K562 (cell line): ENCODE results near the gene NEB. TPM values are rescaled to one million over a fixed set of nuclear protein-coding genes. Genes with fewer than 3 reads are reported as not detected.

Source experiments
- CBFB ChIP-seq: sonication (generic); formaldehyde crosslinking; IDR thresholded peaks from 2 replicates; pipeline ENCODE4 v1.4.0; 2020; ENCODE audit warnings: mild to moderate bottlenecking, missing genetic modification reagents
- GTF2F1 ChIP-seq: IDR thresholded peaks from 2 replicates; pipeline ENCODE4 v1.6.1; 2011; ENCODE audit warnings: low read depth, low read length, improper control_type of control experiment
- HDAC6 ChIP-seq: IDR thresholded peaks from 2 replicates; pipeline ENCODE4 v1.6.1; 2012; ENCODE audit warnings: low read depth, mild to moderate bottlenecking, control low read depth, inconsistent platforms, low read length, moderate library complexity
- NR4A1 ChIP-seq, 2 experiments: fragments of 250-450 bp in 1 of 2; fragments of 450-650 bp in 1 of 2; sonication (Bioruptor Pico) in 1 of 2; IDR thresholded peaks; 2 replicates each; pipeline versions ENCODE4 v1.4.0 to v1.6.1; 2016 to 2020; ENCODE audit warnings: mild to moderate bottlenecking in 2 of 2, missing compliant biosample characterization in 1 of 2, missing genetic modification characterization in 1 of 2, moderate library complexity in 1 of 2
- RAD51 ChIP-seq: fragments of 450-650 bp; IDR thresholded peaks from 2 replicates; pipeline ENCODE4 v1.7.1; 2016; ENCODE audit warnings: low read depth, mild to moderate bottlenecking, borderline replicate concordance
- TBP ChIP-seq: optimal IDR thresholded peaks from 2 replicates; pipeline ENCODE3; 2011; ENCODE audit warnings: low read depth, low read length, improper control_type of control experiment
- TRIM24 ChIP-seq, 2 experiments: fragments of 450-650 bp; IDR thresholded peaks; 2 replicates each; pipeline ENCODE4 v1.6.1; 2016
- ZFP36 ChIP-seq: fragments of 150-350 bp; IDR thresholded peaks from 2 replicates; pipeline ENCODE4 v1.6.1; 2018; ENCODE audit warnings: low read length, low read depth; ENCODE audit not compliant: partially characterized antibody
- ZNF764 ChIP-seq: fragments of 250-450 bp; sonication (Bioruptor Pico); IDR thresholded peaks from 2 replicates; pipeline ENCODE4 v1.4.0; 2020; ENCODE audit warnings: low read depth, mild to moderate bottlenecking, moderate library complexity
- ZNF785 ChIP-seq: fragments of 250-450 bp; sonication (Bioruptor Pico); IDR thresholded peaks from 2 replicates; pipeline ENCODE4 v1.4.0; 2020; ENCODE audit warnings: mild to moderate bottlenecking
- polyA plus RNA-seq, 8 experiments: library from polyadenylated mRNA; depleted of rRNA in 4 of 8; stranded (reverse) in 5 of 8; unstranded in 3 of 8; fragments of >200 nt; fragmentation: Nextera tagmentation in 2 of 8; fragmentation: Illumina TruSeq in 1 of 8; extraction: Ambion mirVana in 2 of 8; extraction: Trizol in 1 of 8; gene quantifications; 2 replicates each; pipeline versions ENCODE4 v1.2.1 to v1.2.3, GENCODE V29; 2011 to 2014; ENCODE audit warnings: inconsistent platforms in 1 of 8, missing spikeins in 1 of 8
- total RNA-seq, 7 experiments: library from RNA; depleted of rRNA in 6 of 7; stranded (reverse); fragments of >200 nt in 6 of 7; fragmentation: Illumina TruSeq in 2 of 7; extraction: Trizol in 2 of 7; gene quantifications; 2 replicates each; pipeline versions ENCODE4 v1.2.1 to v1.2.3, GENCODE V29; 2011 to 2021; ENCODE audit warnings: low replicate concordance in 1 of 7
- TF ChIP-seq, protein P1 (sequence below): fragments of 200-400 bp; formaldehyde crosslinking; IDR thresholded peaks from 2 replicates; pipeline ENCODE4 v1.6.1; 2017; ENCODE audit warnings: mild to moderate bottlenecking, low read depth, low read length, moderate library complexity
- TF ChIP-seq, protein P2 (sequence below), 2 experiments: fragments of 450-650 bp in 1 of 2; IDR thresholded peaks; 2 replicates each; pipeline ENCODE4 v1.6.1; 2011 to 2017; ENCODE audit warnings: low read depth in 2 of 2, antibody characterized with exemption in 1 of 2, borderline replicate concordance in 1 of 2, low read length in 1 of 2, mild to moderate bottlenecking in 1 of 2, mixed read lengths in 1 of 2; ENCODE audit not compliant: control insufficient read depth in 1 of 2
- TF ChIP-seq, protein P3 (sequence below): fragments of 450-650 bp; IDR thresholded peaks from 2 replicates; pipeline ENCODE4 v1.7.1; 2018; ENCODE audit warnings: mild to moderate bottlenecking, low read depth; ENCODE audit not compliant: partially characterized antibody
- TF ChIP-seq, protein P4 (sequence below), 3 experiments: fragments of 200-800 bp in 1 of 3; fragments of 250-450 bp in 1 of 3; fragments of 450-650 bp in 1 of 3; sonication (Bioruptor Pico) in 1 of 3; sonication (Bioruptor generic) in 1 of 3; formaldehyde crosslinking in 1 of 3; IDR thresholded peaks; 2 replicates each; pipeline versions ENCODE4 v1.6.1 to v1.8.0; 2016 to 2022; ENCODE audit warnings: mild to moderate bottlenecking in 2 of 3, missing genetic modification characterization in 2 of 3, missing compliant biosample characterization in 1 of 3, moderate library complexity in 1 of 3

The NEB gene
- total and polyA plus RNA-seq, 9 of the 15 experiments (the other 6 are each of a cell fraction or from before 2014, with no cell fraction given) = 1.7 to 3.8 (median 2.9) TPM

DNA sequence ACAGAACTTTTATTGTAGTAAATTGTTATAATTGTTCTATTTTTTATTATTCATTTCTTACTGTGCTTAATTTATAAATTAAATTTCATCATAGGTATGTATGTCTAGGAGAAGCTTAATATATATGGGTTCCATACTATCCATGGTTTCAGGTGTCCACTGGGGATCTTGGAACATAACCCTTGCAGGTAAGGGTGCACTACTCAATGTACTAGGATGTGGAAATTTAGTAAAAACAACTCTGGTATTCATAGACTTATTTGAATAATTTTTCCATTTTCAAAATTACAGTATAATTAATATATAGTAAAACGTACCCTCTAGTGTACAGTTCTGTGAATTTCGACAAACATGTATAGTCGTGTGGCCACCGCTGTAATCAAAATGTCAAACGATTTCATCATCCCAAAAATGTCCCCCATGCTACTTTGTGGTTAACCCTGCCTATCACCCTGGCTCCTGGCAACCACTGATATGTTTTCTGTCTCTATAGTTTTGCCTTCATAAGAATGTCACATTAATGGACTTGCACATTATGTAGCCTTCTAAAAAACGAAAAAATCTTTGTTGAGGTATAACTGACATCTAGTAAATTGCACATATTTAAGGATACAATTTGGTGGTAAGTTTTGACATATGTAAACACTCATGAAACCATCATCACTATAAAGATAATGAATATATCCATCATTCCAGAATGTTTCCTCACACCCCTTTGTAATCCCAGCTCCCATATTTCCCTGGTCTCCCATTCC lies 48.3 kb upstream of the NEB start (continued):
- TF ChIP-seq, protein P1, sequence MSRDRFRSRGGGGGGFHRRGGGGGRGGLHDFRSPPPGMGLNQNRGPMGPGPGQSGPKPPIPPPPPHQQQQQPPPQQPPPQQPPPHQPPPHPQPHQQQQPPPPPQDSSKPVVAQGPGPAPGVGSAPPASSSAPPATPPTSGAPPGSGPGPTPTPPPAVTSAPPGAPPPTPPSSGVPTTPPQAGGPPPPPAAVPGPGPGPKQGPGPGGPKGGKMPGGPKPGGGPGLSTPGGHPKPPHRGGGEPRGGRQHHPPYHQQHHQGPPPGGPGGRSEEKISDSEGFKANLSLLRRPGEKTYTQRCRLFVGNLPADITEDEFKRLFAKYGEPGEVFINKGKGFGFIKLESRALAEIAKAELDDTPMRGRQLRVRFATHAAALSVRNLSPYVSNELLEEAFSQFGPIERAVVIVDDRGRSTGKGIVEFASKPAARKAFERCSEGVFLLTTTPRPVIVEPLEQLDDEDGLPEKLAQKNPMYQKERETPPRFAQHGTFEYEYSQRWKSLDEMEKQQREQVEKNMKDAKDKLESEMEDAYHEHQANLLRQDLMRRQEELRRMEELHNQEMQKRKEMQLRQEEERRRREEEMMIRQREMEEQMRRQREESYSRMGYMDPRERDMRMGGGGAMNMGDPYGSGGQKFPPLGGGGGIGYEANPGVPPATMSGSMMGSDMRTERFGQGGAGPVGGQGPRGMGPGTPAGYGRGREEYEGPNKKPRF = no peak
- TF ChIP-seq RAD51 (no peak), CBFB (peak; percentile 96), ZNF785 (CRISPR knock-in tag) (no peak), ZNF764 (no peak), GTF2F1 (no peak), NR4A1 (CRISPR knock-in tag; IDR thresholded peaks at IDR 0.05) (no peak), NR4A1 (tag; IDR thresholded peaks at IDR 0.05) (peak; percentile 54; the same call in 1 of the 2 replicates), HDAC6 (no peak), TBP (no peak), ZFP36 (no peak), TRIM24 (IDR thresholded peaks at IDR 0.05) (peak; percentile 99)
- TF ChIP-seq, protein P2, sequence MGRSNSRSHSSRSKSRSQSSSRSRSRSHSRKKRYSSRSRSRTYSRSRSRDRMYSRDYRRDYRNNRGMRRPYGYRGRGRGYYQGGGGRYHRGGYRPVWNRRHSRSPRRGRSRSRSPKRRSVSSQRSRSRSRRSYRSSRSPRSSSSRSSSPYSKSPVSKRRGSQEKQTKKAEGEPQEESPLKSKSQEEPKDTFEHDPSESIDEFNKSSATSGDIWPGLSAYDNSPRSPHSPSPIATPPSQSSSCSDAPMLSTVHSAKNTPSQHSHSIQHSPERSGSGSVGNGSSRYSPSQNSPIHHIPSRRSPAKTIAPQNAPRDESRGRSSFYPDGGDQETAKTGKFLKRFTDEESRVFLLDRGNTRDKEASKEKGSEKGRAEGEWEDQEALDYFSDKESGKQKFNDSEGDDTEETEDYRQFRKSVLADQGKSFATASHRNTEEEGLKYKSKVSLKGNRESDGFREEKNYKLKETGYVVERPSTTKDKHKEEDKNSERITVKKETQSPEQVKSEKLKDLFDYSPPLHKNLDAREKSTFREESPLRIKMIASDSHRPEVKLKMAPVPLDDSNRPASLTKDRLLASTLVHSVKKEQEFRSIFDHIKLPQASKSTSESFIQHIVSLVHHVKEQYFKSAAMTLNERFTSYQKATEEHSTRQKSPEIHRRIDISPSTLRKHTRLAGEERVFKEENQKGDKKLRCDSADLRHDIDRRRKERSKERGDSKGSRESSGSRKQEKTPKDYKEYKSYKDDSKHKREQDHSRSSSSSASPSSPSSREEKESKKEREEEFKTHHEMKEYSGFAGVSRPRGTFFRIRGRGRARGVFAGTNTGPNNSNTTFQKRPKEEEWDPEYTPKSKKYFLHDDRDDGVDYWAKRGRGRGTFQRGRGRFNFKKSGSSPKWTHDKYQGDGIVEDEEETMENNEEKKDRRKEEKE (IDR thresholded peaks at IDR 0.05; ENCODE audit: borderline replicate concordance in 1 of 2, control insufficient read depth in 1 of 2, low read depth in 2 of 2, low read length in 1 of 2) = no peak
- TF ChIP-seq, protein P3, sequence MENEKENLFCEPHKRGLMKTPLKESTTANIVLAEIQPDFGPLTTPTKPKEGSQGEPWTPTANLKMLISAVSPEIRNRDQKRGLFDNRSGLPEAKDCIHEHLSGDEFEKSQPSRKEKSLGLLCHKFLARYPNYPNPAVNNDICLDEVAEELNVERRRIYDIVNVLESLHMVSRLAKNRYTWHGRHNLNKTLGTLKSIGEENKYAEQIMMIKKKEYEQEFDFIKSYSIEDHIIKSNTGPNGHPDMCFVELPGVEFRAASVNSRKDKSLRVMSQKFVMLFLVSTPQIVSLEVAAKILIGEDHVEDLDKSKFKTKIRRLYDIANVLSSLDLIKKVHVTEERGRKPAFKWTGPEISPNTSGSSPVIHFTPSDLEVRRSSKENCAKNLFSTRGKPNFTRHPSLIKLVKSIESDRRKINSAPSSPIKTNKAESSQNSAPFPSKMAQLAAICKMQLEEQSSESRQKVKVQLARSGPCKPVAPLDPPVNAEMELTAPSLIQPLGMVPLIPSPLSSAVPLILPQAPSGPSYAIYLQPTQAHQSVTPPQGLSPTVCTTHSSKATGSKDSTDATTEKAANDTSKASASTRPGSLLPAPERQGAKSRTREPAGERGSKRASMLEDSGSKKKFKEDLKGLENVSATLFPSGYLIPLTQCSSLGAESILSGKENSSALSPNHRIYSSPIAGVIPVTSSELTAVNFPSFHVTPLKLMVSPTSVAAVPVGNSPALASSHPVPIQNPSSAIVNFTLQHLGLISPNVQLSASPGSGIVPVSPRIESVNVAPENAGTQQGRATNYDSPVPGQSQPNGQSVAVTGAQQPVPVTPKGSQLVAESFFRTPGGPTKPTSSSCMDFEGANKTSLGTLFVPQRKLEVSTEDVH = no peak
- TF ChIP-seq, protein P4, sequence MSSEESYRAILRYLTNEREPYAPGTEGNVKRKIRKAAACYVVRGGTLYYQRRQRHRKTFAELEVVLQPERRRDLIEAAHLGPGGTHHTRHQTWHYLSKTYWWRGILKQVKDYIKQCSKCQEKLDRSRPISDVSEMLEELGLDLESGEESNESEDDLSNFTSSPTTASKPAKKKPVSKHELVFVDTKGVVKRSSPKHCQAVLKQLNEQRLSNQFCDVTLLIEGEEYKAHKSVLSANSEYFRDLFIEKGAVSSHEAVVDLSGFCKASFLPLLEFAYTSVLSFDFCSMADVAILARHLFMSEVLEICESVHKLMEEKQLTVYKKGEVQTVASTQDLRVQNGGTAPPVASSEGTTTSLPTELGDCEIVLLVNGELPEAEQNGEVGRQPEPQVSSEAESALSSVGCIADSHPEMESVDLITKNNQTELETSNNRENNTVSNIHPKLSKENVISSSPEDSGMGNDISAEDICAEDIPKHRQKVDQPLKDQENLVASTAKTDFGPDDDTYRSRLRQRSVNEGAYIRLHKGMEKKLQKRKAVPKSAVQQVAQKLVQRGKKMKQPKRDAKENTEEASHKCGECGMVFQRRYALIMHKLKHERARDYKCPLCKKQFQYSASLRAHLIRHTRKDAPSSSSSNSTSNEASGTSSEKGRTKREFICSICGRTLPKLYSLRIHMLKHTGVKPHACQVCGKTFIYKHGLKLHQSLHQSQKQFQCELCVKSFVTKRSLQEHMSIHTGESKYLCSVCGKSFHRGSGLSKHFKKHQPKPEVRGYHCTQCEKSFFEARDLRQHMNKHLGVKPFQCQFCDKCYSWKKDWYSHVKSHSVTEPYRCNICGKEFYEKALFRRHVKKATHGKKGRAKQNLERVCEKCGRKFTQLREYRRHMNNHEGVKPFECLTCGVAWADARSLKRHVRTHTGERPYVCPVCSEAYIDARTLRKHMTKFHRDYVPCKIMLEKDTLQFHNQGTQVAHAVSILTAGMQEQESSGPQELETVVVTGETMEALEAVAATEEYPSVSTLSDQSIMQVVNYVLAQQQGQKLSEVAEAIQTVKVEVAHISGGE (CRISPR knock-in tag; IDR thresholded peaks at IDR 0.05) = no peak
